Breast epithelium (tissue), 4 donors: Measurements from ENCODE around the gene QSOX2. TPM values are rescaled to one million over a fixed set of nuclear protein-coding genes. Genes with fewer than 3 reads are reported as not detected.

Experiments used
- DNase-seq, 2 donors: peaks; one replicate each; pipeline ENCODE4 v3.0.0-alpha.2; 2019; ENCODE audit warnings: low spot score in 2 of 2
- H3K27ac ChIP-seq, 2 donors: fragments of 200-600 bp; sonication (generic) in 1 of 2; one replicate each; pipeline ENCODE4 v1.5.1; 2016 to 2019; ENCODE audit warnings: mild to moderate bottlenecking in 1 of 2
- H3K27me3 ChIP-seq, 2 donors: fragments of 200-600 bp; sonication (generic) in 1 of 2; one replicate each; pipeline versions ENCODE4 v1.5.1 to v1.6.0; 2017 to 2019; ENCODE audit warnings: control low read depth in 1 of 2, mild to moderate bottlenecking in 1 of 2
- H3K36me3 ChIP-seq: fragments of 200-600 bp; one replicate; pipeline ENCODE4 v1.5.1; 2019
- H3K4me1 ChIP-seq, 2 donors: fragments of 200-600 bp; sonication (generic); one replicate each; pipeline ENCODE4 v1.5.1; 2016 to 2019; ENCODE audit warnings: control low read depth in 1 of 2
- H3K4me3 ChIP-seq, 3 donors: fragments of 200-600 bp; sonication (generic); 1 replicate in 2 of 3; 2 replicates in 1 of 3; pipeline ENCODE4 v1.5.1; 2016 to 2019; ENCODE audit warnings: mild to moderate bottlenecking in 3 of 3, moderate library complexity in 2 of 3
- H3K9me3 ChIP-seq, 2 donors: fragments of 200-600 bp; sonication (generic) in 1 of 2; one replicate each; pipeline ENCODE4 v1.5.1; 2016 to 2019; ENCODE audit warnings: control low read depth in 1 of 2
- CTCF ChIP-seq, 3 donors: fragments of 450-650 bp; IDR thresholded peaks; one replicate each; pipeline ENCODE4 v1.5.1; 2016 to 2017; ENCODE audit warnings: antibody characterized with exemption in 3 of 3, mild to moderate bottlenecking in 3 of 3, moderate library complexity in 3 of 3
- POLR2A ChIP-seq: fragments of 450-650 bp; IDR thresholded peaks from one replicate; pipeline ENCODE4 v1.6.1; 2016; ENCODE audit warnings: antibody characterized with exemption, mild to moderate bottlenecking, moderate library complexity
- POLR2AphosphoS5 ChIP-seq, 3 donors: sonication (generic); formaldehyde crosslinking; IDR thresholded peaks; one replicate each; pipeline ENCODE4 v1.6.1; 2017; ENCODE audit warnings: antibody characterized with exemption in 3 of 3
- intact Hi-C: fragments of 100-400 bp; cut with DNase I; formaldehyde crosslinking; loops from one replicate; pipeline ENCODE4 v1.15.1; 2023; ENCODE audit warnings: low total_unique reads
- total RNA-seq, 3 donors: library from RNA; depleted of rRNA; stranded (reverse); fragments of >200 nt; gene quantifications; one replicate each; pipeline ENCODE4 v1.1.0, GENCODE V29; 2016

QSOX2 gene
- total RNA-seq, 3 donors from 2014 or later: 5.6 to 8.8 (median 6.2) TPM

DNA sequence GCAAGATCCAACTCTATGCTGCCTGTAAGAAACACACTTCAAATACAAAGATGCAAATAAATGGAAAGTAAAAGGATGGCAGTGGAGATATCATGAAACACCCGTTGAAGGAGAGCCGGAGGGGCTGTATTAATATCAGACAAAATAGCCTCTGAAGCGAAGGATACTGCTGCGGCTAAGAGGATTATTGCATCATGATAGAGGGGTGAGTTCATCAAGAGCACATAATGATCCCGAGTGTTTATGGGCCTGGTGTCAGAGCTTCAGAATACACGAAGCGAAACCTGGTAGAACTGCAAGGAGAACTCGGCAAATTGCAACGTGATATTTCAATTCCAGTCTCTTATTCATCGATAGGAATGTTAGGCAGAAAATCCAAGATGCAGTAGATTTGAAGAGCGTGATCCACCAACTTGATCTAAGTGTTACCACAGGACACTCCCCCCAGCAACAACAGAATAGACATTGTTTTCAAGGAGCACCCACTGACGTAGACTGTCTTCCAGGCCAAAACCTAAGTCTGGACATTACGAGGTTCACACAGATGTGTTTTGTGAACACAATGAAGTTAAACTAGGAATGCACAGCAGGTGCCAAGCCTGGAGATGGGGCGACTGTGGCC lies 27.7 kb upstream of the QSOX2 start:
- Histone ChIP-seq H3K36me3 (no peaks in the 10 kb centered on the region), H3K27me3 (peaks cover 0 to 41% of the 10 kb centered on the region in 2 donors), H3K9me3 (no peaks in the 10 kb centered on the region), H3K4me3 (no peak overlapping the region), H3K27ac (no peak overlapping the region), H3K4me1 (no peaks in the 10 kb centered on the region)
- no peak for TF ChIP-seq POLR2AphosphoS5 (IDR thresholded peaks at IDR 0.05)
- no peak for TF ChIP-seq CTCF (IDR thresholded peaks at IDR 0.05)
- TF ChIP-seq POLR2A: no peak
- no peak for DNase-seq
- intact Hi-C loops: no loop called here

DNA sequence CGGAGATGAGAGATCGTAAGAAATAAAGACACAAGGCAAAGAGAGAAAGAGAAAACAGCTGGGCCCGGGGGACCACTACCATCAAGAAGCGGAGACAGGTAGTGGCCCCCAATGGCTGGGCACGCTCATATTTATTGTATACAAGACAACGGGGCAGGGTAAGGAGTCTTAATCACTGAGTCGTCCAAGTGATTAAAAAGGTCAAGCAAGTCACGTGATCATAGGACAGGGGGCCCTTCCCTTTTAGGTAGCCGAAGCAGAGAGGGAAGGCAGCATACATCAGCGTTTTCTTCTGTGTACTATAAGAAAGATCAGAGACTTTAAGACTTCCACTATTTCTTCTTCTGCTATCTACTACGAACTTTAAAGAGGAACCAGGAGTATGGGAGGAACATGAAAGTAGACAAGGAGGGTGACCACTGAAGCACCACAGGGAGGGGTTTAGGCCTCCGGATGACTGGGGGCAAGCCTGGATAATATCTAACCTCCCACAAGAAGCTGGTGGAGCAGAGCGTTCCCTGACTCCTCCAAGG lies 24.6 kb upstream of the QSOX2 start:
- Histone ChIP-seq H3K9me3 (no peaks in the 10 kb centered on the region), H3K27me3 (peaks cover 0 to 16% of the 10 kb centered on the region in 2 donors), H3K36me3 (no peaks in the 10 kb centered on the region), H3K27ac (no peak overlapping the region), H3K4me1 (no peaks in the 10 kb centered on the region), H3K4me3 (no peak overlapping the region)
- no peak for DNase-seq
- TF ChIP-seq CTCF (IDR thresholded peaks at IDR 0.05): no peak
- no peak for TF ChIP-seq POLR2AphosphoS5 (IDR thresholded peaks at IDR 0.05)
- TF ChIP-seq POLR2A: no peak
- intact Hi-C loops: no loop called here

DNA sequence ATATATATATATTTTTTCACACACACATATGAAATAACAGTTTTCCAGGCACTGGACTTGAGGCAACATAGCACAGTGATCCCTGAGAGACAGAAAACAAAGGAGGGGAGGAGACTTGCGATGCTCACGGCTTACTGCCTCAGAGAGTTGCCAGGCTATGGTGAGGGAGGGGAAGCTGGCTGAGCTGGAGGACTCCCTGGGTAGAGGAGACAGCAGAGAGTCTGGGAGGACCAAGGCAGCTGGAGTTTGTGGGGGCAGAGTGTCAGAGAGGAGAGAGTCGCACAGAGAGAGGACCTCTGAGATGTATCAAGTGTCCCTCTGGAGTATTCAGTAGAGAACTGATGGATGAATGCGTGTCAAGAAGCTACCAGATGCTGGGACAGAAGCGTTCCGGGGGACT lies 23.1 kb upstream of the QSOX2 start:
- intact Hi-C loops: loop anchor here (5.0 kb wide), 1 partner anchor 751 kb away; no protein-coding TSS in a partner anchor
- no peaks in the 10 kb centered on the region for H3K36me3 ChIP-seq
- TF ChIP-seq POLR2AphosphoS5 (IDR thresholded peaks at IDR 0.05): no peak
- TF ChIP-seq CTCF (IDR thresholded peaks at IDR 0.05): no peak
- TF ChIP-seq POLR2A: no peak
- no peak overlapping the region for H3K27ac ChIP-seq
- DNase-seq: no peak
- H3K27me3 ChIP-seq: peaks cover 0 to under 1% of the 10 kb centered on the region in 2 donors
- H3K9me3 ChIP-seq: no peaks in the 10 kb centered on the region
- no peaks in the 10 kb centered on the region for H3K4me1 ChIP-seq
- H3K4me3 ChIP-seq: no peak overlapping the region

DNA sequence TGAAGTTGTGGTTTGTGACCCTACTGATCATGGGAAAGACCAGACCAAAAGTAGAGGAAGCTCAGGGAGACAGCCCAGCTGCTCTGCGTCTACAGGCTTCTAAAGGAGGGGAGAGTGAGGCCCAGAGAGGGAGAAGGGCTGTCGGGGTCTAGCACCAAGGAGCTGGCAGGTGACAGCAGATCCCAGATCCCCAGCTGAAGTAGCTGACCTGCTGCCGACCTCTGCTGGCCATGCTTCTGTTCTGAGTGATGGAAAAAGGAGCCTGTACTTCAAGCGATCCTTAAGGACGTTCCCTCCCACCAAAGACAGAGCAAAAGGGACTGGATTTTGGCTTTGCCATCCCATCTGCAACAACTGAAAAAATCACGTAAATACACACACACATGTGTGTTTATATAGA lies 22.7 kb upstream of the QSOX2 start:
- H3K4me3 ChIP-seq: no peak overlapping the region
- H3K36me3 ChIP-seq: no peaks in the 10 kb centered on the region
- no peaks in the 10 kb centered on the region for H3K27me3 ChIP-seq
- intact Hi-C loops: loop anchor here (5.0 kb wide), 1 partner anchor 751 kb away; no protein-coding TSS in a partner anchor
- H3K9me3 ChIP-seq: no peaks in the 10 kb centered on the region
- no peak for TF ChIP-seq POLR2A
- no peak for TF ChIP-seq POLR2AphosphoS5 (IDR thresholded peaks at IDR 0.05)
- no peak for TF ChIP-seq CTCF (IDR thresholded peaks at IDR 0.05)
- no peak overlapping the region for H3K27ac ChIP-seq
- H3K4me1 ChIP-seq: no peaks in the 10 kb centered on the region
- DNase-seq: no peak
